T-helper 2 cell (primary cell): ENCODE results near the gene PSMA6.
"Not testable (repeated sequence)": the region's sequence is repeated elsewhere in the genome, so short reads cannot be mapped to it uniquely, and the experiment has no call there.

ENCODE experiments used
- DNase-seq, 5 experiments: peaks; one replicate each; pipeline versions ENCODE4 v3.0.0 to v3.0.0-alpha.2; 2012 to 2022

PSMA6 gene

DNA sequence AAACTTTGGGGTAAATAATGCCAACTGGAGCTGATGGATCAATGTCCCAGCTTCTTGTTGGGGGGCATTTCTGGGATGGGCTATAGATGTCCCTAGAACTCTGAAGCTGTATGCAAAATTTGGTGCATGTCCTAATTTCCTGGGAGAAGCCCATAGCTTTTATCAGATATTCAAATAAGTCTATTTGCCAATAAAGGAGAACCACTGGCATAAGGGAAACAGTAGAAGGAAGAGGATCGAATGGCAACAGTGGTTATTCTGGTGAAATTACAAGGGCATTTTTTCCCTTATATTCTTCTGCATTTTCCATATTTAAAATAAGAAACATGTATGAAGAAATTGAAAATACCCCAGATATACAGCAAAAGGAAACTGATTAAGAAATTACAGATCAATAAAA, 34.2 kb downstream of the PSMA6 start:
- DNase-seq = no peak

DNA sequence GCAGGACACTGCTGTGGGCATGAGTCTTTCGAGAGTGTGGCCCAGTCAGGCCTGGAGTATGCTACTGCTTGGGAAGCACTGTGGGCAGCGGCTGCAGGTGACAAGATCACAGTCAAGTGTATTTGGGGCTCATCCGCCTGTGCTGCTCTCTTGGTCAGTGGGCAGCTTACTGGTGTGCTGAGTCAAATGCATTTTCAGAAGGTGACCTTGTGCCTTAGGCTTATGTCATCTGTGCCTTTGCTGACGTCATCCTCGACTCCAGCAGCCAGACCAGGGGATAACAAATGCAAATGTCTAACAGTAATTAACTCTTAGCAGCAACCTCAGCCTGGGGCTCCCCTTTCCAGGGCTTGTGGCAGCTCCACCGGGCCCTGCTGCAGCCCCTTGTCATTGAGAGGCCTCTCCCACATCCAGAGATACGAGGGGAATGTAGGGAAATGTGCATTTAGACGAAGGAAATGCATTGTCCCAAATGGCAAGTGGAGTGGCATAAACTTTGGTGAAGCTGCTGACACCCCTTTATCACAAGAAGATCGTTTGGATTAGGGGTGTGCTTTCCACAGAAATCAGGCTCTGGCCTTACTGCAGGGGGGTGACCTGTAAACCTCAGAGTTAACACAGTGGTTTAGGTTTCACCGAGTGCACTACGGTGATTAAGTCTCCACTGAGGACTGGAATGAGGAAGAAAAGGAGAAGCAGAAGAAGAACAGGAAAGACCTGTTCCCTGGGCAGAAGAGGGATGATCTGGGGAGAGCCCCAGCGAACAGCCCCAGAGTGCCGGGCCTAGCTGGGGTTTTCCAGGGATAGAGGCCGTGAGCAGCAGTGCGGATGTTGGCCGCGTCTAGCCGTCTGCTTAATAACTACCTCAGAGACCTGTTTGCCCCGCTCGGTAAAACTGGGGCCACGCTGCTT, 39.7 kb downstream of the PSMA6 start:
- peak in 1 of 5 experiments; percentile 22 for DNase-seq

DNA sequence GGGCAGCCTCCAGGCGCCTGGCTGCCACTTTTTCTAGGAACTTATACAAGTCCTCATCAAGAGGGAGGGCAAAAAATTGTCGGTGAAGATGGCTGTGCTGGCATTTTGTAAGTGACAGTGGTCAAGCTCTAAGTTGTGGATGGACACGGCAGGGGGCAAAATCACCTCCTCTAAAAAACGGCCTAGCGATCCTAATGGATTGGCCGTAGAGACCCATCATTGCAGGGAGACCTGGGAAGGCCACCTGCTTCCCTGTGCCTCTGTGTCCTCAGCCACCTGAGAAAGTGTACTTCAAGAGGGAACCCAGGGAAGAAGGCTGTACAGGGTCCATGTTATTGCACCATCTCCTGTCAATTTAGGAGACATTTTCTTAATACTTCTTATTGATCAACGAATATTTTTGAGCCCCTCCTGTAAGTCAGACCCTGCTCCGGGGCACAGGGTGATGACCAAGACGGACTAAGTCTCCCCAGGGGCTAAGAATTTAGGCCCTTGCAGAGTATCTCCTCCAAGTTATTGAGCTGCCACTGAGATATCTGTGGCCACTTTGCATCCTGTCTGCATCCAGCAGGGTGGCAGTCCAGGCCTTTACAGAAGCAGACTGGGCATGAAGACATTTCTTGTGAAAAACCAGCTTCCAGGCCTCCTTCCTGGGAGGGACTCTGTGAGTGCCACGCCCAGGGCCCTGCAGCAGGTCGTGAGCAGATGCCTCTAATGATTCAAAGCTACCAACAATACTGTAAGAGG, 40.5 kb downstream of the PSMA6 start:
- peak in 3 of 5 experiments; percentile 13 to 88 (median 34) for DNase-seq

DNA sequence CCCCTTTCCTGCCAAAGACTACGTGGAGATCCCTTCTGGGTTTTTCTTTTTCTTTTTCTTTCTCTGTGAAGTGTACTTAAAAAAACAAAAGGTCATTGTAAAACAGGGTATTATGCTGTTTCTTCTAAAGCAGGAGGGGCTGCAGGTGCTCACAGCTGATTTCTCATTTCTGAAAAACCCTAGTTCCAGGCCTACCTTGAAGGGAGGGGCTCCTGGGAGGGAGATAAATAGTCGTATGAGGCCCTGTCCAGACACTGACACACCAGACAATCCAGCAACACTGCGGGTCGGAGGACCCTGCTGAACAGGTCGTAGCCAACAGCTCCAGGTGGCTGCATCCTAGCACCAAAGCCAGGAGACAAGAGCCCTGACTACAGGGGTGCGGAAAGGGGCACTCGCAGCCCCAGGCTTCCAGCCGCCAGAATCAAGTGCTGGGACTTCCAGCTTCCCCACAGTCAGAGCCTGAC, 41.1 kb downstream of the PSMA6 start:
- no peak for DNase-seq

DNA sequence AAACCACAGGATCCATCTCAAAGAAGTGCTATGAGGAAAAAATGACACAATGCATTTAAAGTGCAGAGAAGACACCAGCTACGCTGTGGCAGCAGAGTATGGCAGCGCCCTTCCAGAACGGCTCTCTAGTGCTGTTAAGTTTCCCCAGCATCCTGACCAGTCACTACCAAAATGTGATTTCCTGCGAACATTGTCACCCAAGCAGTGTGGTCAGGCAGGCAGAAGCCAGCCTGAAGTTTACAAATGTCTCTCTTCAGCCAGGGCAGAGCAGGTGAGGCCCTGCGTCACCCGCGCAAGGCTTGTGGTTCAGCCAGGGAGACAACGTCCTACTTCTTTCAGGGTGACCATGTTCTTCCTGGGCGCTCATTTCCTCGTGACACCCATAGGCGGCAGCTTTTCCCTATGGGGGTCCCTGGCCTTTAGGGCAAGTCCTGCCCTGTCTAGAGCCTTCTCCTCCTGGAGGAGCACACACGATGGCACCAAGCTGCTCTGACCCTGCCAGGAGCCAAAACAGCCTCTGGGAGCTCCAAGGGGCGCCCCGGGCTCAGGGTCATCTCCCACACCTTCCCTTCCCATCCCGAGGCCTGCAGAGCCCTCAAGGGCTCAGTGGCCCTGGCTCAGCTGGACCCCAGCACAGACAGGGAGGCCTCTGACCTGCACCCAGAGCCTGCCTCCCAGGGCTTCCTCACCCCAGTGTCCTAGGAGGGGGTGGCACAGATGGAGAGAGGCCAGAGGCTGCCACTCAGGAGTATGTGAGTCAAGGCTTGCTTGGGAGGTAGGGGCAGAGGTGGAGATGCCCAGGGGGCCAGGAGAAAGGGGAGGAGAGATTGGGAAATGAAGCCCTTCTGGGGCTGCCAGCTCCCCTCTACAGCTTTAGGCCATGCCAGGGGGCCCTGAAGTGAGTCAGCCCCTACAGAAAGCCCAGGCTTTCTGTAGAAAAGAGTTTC, 41.9 kb downstream of the PSMA6 start:
- DNase-seq = peak in 2 of 5 experiments; percentile 59 to 73

DNA sequence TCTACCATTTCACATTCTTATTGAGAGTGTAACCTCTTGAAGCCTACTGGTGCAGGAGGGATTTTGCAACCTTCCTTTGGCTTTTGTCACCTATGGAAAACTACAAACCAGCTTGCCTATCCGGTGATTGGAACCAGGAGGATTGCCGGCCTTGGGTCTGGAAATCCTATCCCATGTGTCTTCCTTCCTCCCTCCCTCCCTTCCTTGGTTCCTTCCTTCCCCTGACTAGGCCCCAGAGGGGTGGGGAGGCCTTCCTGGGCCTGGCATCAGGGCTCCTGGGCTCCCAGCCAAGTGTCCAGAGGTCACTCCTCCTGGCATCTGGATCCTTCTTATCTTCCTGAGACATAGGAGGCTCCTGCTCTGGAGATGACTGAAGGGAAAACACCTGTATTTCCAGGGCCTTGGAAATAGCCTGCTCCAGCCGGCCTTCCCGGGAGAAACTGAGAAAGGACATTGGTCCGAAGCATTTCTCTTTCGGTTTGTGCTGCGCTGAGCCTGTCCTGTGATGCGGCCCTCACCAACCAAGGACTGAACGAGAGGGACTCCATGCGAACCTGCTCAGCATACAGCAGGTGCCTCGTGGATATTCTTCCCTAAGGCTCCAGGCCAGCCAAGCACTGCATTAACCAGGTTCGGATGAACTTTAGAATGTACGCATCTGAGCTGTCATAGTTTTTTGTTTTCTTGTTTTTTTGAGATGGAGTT, 43.4 kb downstream of the PSMA6 start:
- DNase-seq = no peak

DNA sequence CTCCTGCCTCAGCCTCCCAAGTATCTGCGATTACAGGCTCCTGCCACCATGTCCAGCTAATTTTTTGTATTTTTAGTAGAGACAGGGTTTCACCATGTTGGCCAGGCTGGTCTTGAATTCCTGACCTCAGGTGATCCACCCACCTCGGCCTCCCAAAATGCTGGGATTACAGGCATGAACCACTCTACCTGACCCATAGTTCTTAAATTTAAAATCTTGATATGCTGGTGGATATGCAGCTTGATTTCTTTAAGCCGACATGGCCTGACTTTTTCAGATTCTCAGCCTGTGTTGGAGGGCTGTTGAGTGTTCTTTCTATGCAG, 44.0 kb downstream of the PSMA6 start:
- DNase-seq = not testable (repeated sequence)

DNA sequence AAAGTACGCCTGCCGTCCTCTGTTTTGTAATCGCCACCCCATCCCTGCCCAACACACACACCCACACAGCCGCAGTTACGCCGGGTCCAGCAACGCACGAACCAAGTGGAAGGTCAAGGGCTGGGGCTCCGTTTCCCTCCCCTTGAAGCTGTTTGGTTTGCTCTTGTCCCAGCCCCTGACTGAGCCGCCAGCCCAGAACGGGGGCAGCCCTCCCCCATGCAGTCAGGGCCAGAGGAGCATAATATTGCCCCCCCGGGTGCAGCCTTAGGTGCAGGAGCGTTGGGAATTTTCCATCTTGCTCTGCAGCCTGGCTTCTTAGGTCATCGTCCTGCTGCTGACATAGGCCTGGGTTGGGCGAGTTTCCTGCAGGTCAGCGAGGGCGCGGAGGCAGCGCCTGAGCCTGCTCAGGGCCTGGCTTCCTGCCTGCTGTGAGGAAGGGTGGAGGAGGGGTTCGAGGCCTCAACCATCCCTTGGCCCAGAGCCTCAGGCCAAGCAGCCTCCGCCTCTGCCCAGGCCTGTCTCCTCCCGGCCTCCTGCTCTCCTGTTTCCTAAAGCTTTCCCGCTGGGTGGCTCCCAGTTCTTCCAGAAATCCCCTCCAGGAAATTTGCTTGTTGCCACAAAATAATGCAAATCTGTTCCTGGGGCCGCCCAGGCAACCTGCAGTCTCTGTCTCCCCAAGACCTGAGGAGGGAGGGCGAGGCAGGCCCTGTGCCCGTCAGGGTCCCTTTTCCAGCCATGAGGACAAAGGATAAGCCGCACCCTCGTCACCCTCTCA, 44.5 kb downstream of the PSMA6 start:
- no peak for DNase-seq

DNA sequence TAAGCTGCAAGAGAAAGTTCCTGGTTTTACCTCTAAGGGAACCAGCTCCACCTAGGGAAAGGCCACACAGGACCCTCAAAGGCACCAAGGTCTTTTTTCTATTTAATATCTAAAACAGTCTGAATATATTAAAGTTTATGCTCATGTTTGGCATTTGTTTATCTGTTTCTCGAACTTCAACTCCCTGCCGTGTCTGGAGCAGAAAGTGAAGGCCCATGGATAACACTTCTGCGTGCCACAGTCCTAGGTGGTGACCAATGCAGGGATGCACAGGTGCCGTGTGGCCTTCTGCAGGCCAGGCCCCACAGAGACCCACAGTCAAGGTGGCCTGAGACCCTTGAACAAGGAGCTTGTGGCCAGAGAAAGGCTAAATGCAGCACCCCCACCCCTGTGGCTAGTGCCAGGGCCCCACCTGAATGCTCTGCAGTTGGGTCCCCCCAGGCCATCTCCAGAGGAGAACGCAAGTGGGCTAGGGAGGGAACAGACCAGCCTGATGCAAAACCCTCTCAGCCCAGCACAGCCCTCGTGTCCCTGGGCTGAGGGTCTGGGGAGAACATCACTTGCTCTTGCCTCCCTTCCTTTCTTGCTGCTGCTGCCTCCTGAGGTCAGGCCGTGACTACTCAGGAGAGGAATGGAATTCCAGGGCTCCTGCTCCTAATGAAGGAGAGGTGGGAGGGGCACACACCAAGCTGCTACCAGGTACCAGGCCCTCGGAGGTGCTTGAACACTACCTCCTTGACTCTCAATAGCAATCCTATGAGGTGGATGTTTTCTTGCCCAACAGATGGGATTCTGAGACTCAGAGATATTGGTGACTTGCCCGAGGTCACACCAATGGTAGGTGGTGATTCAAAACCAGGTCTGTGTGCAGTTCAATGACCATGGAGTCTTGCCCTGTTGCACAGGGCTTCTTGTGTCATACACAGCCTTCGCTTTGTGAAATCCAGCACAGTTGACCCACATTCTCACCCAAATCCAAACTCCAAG, 45.4 kb downstream of the PSMA6 start:
- DNase-seq = no peak

DNA sequence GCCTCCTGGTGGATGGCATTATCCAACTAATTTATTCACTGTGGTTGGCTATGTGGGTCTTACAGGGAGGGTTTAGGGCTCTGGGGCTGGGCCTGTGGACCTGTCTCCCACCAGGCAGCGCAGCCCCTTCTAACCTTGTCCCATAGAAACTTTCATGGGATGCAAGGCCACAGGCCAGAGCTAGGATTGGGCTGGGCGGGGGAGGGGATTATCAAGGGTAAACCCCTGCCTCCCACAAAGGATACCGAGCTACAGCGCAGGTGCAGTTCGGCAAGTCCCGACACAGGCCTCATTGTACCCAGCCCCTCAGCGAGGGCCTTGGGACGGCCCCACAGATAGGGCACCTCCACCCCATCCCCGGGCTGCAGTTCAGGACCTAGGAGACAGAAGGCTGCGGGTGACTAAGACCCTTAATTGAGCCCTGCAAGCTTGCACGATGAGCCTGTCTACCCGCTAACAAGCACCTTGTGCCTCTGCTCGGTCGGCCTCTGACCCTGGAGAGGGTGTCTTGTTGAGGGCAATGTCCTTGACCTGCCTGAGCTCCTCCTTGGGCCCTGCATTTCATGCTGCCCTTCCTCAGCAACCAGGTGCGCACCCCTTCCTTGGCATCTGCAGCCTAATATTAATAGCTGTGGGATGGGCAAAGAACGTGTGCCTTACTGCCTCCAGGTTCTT, 46.7 kb downstream of the PSMA6 start:
- DNase-seq = no peak

DNA sequence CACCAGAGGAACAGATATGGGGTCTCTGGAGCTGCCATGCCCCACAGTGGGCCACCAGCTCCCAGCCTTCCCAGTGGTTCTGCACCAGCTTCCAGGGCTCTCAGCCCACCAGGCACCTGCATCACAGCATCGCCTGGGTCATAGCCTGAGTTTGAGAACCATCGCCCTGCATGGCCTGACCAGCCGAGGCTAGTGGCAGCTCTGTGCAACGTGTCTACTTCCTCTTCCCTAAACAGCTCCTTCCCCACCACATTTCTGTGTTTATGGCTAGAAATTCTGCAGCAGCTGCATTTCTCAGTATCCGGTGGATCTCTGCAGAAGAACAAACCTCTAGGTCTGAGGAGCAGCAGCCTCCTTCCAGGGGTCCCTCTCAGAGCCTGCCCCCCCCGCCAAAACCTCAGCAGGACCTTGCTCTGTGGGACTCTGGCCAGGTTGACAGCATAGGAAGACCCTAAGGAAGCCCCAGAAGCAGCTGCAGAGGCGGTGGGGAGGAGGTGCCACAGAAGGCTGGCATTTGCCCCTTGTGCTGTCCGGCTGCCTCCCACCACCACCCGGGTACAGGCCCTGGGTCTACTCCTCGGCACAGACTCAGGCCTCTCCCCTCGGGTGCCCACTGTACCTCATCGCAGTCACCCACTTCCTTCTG, 47.7 kb downstream of the PSMA6 start:
- DNase-seq = no peak

DNA sequence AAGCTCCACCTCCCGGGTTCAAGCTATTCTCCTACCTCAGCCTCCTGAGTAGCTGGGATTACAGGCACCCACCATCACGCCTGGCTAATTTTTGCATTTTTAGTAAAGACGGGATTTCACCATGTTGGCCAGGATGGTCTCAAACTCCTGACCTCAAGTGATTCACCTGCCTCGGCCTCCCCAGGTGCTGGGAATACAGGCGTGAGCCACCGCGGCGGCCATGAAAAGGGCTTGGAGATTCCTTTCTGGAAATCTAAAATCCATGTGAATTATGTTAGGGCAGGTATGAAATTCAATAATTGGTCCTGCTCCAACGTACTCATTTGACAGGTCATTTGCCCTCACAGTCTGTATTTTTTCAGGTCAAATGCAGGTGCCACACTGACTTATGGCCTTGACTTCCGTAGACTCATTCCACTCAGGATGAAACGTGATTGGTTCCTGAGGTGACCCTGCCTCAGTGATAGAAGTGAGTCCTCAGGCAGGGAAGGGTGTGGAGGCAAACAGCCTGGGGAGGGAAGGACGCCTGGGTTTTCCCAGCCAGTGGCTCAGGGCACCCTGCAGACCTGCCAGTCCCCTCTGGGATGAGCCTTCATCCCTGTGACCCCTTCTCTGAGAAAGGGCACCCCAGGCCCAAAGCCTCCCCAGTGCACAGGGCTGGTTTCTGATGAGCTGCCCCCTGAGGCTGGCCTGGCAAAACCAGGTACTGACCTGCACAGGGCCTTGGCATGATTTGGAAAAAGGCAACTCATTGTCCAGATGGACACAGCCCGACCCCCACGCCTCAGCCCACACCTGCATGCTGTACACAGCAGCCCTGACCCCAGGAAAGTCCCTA, 48.7 kb downstream of the PSMA6 start:
- DNase-seq = no peak

DNA sequence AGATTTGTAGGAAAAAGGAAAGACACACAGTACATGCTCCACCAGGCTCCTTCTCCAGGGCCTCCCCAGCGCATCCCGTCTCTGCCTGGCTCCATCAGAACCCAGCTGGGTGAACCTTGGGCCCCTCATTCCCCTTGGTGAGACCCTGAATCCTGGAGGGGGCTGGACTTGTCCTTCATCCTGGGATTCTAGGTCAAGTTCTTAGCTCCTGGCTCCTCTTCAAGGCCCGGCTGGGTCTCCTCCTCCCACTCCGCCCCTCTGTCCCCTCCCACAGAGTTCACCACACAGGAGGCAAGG, 49.2 kb downstream of the PSMA6 start:
- DNase-seq = no peak

DNA sequence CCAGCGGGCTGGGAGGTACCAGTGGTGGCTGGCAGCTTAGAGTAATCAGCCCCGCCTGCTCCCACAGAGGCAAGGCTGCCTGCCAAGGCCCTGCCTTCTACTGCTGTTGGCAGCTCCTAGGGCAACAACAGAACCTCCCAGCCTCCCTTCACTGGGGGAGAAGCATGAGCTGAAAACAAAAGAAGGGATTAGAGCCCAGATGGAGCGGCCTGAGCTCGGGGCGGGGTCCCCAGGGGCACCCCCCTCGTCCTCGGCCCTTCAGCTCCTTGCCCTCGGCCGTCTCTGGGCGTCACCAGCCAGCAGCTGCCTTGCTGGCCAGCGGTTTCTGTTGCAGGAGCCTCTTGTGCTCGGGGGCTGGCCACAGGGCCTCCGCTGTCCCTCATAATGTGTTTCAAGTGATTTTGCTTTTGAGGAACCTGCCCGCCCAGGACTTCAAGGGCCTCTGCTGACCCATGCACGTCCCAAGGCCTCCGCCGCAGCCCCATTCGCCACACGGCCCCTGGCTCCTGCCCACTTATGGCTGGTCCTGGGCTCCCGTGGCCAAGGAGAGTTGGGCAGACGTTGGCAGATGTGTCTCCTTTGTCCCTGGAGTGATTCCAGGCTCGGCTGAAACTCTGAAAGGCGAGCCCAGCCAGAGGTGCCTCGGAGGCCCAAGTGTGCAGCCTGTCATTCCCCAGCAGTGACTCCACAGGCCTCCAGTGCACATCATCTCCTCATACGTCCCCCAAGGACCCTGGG, 49.7 kb downstream of the PSMA6 start:
- peak in 1 of 5 experiments; percentile 76 for DNase-seq

DNA sequence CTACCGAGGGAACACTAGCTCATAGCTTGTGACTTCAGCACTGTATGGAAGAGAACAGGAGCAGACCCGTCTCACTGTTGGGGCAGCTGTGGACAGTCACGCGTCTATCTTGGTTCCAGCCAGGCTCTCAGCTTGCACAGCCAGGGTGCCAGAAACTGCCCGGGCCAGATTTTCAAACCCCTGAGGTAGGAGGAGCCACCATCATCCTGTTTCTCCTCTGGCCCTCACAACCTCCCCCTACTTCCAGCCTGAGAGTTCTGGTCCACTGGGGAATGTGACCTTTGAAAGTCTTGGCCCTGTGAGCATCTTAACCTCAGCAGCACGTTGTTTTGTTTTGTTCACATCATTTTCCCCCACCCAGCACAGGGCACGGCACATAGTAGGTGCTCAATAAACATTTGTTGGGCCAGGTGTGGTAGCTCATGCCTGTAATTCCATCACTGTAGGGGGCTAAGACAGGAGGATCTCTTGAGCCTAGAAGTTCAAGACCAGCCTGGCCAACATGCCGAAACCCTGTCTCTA, 50.4 kb downstream of the PSMA6 start:
- no peak for DNase-seq

DNA sequence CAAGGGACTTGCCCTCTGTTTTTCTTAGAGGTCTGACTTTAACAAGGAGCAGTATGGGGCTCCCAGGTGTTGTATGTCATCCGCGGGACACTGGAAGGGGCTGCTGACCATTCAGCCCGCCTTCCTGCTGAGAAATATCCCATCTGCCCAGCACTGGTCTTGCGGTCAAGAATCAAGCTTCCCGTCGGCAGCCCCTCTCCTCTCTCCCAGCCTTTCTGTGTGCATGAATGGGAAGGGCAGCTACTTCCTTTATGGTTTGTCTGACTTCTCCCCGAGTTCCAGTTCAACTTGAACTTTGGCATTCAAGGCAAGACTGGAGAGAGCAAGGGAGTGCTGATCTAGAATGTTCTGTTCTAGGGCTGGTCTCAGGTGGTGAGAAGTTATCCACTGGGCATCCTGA, 51.5 kb downstream of the PSMA6 start:
- DNase-seq = no peak
